Measurements from ENCODE around the gene SYNE1.
"Not testable (repeated sequence)": the region's sequence is repeated elsewhere in the genome, so short reads cannot be mapped to it uniquely, and the experiment has no call there.

Gene SYNE1

DNA sequence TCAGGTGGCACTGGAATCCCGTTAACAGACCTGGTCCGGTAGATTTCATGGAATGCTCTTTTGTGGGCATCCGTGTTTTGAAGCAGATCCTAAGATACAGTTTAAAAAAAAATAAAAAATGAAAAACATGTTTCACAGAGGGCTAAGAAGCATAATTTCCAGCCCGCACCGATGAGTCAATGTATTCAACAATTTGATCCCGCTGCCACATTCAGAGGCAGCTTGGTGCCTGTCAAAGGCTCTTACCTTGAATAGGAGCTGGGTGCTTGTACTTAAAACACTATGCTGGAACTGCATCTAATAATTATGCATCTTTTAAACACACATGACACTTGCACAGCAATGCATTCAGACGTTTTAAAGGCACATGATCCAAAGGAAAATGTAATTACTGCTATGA lies 164.8 kb downstream of the SYNE1 start:
- no peak for DNase-seq

- DNase-seq = no peak
Observed at GRCh38 chr6:152471456-152472265, 165.5 kb downstream of the SYNE1 start.

- no peak for DNase-seq
Observed at GRCh38 chr6:152463164-152463563, 174.0 kb downstream of the SYNE1 start.

- no peak for DNase-seq
Observed at GRCh38 chr6:152462716-152463115, 174.4 kb downstream of the SYNE1 start.

- no peak for DNase-seq
Observed at GRCh38 chr6:152461556-152461955, 175.6 kb downstream of the SYNE1 start.

DNA sequence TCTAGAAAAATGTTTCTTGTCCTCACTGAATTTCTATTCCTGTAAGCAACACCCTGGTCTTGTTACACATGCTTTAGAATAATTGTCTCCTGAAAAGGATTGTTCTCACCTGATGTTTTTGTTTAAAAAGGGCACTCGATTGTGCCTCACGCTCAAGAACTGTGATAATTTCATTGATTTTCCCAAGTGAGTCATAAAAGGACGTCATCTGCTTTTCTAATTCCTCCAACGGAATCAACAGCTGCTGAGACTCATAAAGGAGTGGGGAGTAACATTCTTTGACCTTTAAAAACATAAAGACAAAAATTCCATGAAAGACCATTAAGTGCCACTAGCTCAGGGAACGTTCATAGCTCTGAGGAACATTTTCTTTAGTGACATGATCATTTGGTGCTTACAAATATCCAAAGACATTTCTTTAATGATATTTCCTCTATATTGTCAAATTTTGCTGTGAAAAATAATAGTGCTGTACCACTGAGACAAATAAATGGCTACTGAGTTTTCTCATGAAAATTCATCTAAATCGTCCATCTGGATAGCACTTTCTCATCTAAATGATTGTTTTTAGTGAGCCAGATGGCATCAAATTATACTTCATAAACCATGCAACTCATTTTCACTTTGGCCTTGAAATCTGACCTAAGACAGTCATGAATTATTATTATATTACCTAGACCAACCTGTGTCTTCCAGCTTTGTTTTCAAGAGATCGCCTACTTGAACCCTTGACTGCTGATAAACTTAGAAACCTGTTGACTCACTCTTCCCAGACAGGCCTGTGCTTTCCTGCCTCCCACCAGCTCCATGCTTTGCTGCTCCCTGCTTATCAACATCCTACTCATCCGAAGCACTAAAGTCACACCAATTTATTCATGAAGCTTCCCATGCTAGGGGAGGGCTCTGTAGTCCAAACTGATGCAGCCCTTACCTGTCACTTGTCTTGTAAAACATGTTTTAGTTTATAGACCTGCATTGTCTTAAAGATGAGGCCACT lies 178.2 kb downstream of the SYNE1 start:
- no peak for DNase-seq

- no peak for DNase-seq
Observed at GRCh38 chr6:152457949-152458624, 179.1 kb downstream of the SYNE1 start.

DNA sequence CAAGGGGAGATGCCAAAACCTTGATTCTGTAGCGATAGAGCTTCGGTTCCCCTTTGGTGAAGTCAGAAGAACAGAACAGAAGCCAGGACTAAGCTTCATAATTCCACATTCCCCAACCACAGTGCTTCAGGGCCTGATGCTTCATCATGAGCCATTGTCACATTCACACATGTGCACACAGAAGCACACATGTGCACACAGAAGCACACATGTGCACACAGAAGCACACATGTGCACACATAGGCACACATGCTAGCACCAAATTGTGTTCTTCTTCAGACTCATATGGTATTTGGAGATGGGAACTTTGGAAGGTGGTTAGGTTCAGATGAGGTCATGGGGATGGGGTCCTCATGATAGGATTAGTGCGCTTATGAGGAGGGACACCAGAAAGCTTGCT lies 183.2 kb downstream of the SYNE1 start:
- DNase-seq = no peak

DNA sequence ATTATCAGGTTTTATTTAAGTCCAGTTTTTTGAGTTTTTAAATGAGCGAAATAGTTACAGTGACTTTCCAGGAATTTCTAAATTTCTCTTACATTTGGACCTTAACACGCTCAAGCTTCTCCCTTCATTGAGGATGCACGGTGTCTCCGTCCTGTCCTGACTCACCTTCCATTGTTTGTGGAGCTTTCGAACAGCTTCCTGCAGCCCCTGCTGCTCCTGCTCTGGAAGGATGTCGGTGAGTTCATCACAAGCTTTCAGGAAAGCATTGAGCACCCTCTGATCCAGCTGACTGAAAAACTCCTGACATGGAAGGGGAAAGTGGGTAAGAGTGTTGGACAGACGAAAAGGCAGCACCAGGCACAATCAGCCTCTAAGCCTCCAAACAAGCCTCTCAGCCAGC lies 183.7 kb downstream of the SYNE1 start:
- DNase-seq = no peak

GRCh38 chr6:152452639-152453038 lies 184.5 kb downstream of the SYNE1 start:
- no peak for DNase-seq

- no peak for DNase-seq
Observed at GRCh38 chr6:152450519-152450918, 186.6 kb downstream of the SYNE1 start.

DNA sequence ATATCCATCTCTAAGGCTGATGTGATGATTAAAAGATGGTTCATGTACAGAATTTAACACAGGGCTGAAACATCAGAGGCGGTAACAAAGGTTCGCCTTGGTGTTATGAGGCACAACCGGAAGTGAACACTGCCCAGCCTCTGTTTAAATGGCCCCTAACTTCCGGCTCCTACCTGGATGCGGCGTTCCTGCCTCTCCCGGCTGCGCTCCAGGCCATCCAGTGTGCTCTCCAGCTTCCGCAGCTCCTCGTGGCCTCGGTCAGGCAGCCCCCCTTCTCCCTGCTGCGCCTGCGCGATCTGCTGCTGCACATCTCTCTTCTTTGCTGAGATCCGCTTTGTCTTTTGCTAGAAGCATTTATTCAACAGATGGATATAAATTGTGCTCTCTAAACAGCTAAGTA lies 195.3 kb downstream of the SYNE1 start:
- no peak for DNase-seq

DNA sequence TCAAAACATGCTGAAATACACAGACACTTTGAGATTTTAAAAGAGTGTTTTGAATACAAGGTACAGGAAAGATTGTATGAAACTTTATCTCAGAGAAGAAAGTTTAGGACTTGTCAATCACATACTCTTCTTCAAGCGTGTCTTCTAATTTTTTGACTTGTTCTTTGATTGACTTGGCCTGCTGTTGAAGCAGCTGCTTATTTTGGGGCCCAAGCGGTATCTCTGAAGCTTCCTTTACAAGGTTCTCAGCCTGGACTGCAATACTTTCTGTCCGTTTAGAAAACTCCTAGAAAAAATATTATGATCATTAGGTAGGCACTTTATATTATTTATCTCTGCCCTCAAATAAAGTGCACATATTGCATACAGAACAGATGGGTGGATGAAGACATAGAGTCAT lies 201.3 kb downstream of the SYNE1 start:
- no peak for DNase-seq

- DNase-seq = no peak
Observed at GRCh38 chr6:152432758-152433157, 204.4 kb downstream of the SYNE1 start.

GRCh38 chr6:152428126-152428525 lies 209.0 kb downstream of the SYNE1 start:
- no peak for DNase-seq

DNA sequence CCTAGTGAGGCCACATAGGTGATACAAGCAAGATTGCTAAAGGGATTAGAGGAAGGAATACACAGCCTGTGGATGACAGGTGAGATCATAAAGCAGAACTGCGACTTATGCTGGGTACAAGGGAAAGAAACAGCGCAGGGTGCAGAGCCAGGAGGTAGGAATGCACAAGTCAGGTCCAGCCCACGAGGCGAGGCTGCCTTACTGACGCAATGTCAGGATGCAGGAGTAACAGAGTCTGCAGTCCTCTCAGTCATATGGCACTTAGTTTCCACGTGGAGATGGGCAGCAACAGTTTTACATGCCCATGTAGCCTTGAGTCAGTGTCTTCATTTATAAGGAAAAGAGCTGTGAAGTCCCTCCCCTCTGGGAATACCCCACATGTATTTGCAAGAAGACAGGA lies 210.9 kb downstream of the SYNE1 start:
- DNase-seq = no peak

- no peak for DNase-seq
Observed at GRCh38 chr6:152423216-152424103, 213.7 kb downstream of the SYNE1 start.

- DNase-seq = not testable (repeated sequence)
Observed at GRCh38 chr6:152421496-152421895, 215.7 kb downstream of the SYNE1 start.

DNA sequence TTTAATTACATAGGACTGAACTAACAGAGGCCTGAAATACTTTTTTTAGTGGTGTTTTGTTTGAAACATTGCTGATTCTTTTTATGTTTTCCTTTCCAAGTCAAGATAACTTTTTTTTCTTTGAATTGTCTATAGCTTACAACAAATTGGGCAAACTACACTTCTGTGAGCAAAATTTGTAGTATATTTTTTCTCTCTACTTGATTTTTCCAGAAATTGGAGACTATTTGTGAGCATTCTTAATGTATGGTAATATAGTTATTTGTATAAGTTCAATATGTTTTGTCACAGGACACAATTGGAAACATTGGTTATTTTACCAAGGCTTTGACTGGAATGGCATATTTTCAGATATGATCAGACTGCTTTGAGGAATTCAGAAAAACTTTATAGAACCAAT lies 216.5 kb downstream of the SYNE1 start:
- DNase-seq = no peak

- DNase-seq = no peak
Observed at GRCh38 chr6:152418551-152418950, 218.6 kb downstream of the SYNE1 start.

DNA sequence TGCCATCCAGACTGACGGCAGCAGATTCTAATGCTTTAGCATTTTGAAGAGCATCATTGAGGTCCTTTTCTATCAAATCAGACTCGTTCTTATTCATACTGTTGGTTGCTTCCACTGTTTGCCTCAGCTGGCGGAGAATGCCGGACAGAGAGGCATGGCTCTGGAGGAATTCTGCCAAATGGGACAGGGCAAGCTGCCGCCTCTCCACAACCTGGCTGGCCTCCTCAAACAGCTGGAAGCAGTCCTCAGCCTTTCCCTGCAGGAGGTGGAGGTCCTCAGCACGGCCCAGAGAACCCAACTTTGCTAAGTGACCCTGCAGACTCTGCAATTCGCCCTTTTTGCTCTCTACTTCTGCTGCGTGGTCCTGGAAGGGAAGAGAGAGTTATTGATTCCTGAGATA lies 220.5 kb downstream of the SYNE1 start:
- DNase-seq = no peak

DNA sequence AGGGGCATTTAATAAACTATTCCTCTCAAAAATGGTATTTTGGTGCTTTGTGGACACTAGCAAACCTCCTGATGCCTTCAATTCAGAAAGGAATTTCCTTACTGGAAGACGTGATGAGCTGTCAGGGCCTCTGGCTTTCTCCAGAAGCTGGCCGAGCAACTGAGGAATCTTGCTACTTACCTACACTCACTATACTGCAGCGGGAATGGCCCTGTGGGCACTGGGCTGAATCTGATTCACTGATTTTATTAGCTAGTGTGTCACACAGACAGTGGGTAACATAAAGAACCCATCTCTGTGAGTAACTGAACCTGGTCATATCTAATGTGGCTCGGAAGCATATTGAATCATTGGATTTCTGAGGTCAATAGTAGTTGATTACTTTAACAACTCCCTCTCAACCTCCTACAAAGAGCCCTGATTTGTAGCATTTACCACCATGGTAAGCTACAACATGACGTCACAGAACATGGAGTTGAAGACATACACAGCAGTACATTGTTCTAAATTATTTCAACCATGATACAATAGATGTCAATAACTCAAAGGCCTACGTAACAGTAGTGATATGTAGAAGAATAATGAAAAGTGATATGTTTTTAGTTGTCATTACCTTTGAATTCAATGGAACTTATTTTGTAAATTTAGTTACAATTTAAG lies 232.1 kb downstream of the SYNE1 start:
- DNase-seq = no peak
